Activated T-helper 1 cell treated with anti-CD3 and anti-CD28 coated beads, Interleukin-12 subunit alpha, Interleukin-12 subunit beta, Interleukin-2, Interleukin-4 antibody, amounts not matched to agents 30 ng/mL and 10 ng/mL and 1 ng/mL, durations not matched to agents 14 hours and 24 hours and 36 hours (primary cell): ENCODE results near the gene POTEM. TPM values are rescaled to one million over a fixed set of nuclear protein-coding genes. Genes with fewer than 3 reads are reported as not detected.
"Not testable (repeated sequence)": the region's sequence is repeated elsewhere in the genome, so short reads cannot be mapped to it uniquely, and the experiment has no call there.

Experiments
- DNase-seq: peaks from one replicate; pipeline ENCODE4 v3.0.0; 2021; ENCODE audit warnings: low spot score
- H3K27ac Mint-ChIP-seq: one replicate; pipeline ENCODE4 v1.8.0; 2021; ENCODE audit warnings: mild to moderate bottlenecking, mixed read lengths
- H3K27me3 Mint-ChIP-seq: one replicate; pipeline ENCODE4 v1.8.0; 2022; ENCODE audit warnings: mild to moderate bottlenecking, moderate library complexity, mixed read lengths; ENCODE audit not compliant: insufficient read depth
- H3K36me3 Mint-ChIP-seq: one replicate; pipeline ENCODE4 v1.8.0; 2021; ENCODE audit warnings: low read depth, mixed read lengths
- H3K4me1 Mint-ChIP-seq: one replicate; pipeline ENCODE4 v1.8.0; 2021; ENCODE audit warnings: low read depth, mixed read lengths
- H3K4me3 Mint-ChIP-seq: one replicate; pipeline ENCODE4 v1.8.0; 2021; ENCODE audit warnings: mild to moderate bottlenecking, moderate library complexity, mixed read lengths
- H3K9me3 Mint-ChIP-seq: one replicate; pipeline ENCODE4 v1.8.0; 2021; ENCODE audit warnings: mixed read lengths
- intact Hi-C: fragments of 100-400 bp; cut with micrococcal nuclease; formaldehyde crosslinking; loops from one replicate; pipeline ENCODE4 v1.15.1; 2024
- total RNA-seq: library from RNA; stranded (reverse); gene quantifications from 2 replicates; pipeline ENCODE4 v1.2.3, GENCODE V29; 2022

Gene POTEM
- total RNA-seq, 1 donor from 2014 or later = not detected

DNA sequence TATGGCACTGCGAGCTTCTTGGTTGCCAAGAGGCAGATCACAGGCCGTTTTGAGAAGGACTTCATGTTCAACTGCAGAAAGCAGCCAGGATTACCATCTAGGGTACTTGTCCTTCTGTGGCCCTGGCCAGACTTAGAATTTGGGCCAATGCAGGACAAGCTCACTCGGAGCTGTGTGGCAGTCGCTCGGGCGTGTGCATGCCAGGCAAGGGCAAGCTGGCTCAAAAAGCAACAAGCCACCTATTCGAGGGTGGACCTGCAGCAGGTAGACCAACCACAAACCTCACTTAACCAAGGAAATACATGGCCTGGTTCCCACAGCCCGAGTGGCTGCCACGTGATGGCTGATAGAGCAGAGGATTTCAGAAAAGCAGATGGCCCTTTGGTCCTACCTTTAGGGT is 39.3 kb downstream of the POTEM start:
- not testable (repeated sequence) for H3K9me3 Mint-ChIP-seq

DNA sequence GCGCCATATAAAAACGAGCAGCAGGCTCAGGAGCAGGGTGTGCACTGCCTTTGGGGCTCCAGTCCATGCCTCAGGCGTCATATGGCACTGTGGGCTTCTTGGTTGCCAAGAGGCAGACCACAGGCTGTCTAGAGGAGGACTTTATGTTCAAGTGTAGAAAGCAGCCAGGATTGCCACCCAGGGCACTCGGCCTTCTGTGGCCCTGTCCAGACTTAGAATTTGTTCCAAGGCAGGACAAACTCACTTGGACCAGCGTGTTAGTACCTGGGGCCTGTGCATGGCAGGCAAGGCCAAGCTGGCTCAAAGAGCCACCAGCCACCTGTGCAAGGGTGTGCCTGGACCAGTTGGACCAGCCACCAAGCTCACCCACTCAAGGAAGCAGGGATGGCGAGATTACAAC is 40.4 kb downstream of the POTEM start:
- intact Hi-C loops, H3K36me3 Mint-ChIP-seq, DNase-seq, H3K4me3 Mint-ChIP-seq, H3K4me1 Mint-ChIP-seq, H3K27ac Mint-ChIP-seq, H3K9me3 Mint-ChIP-seq, H3K27me3 Mint-ChIP-seq: not testable (repeated sequence)

More for the DNA sequence above, 39.3 kb downstream of the POTEM start:
- H3K27ac Mint-ChIP-seq, H3K4me1 Mint-ChIP-seq, H3K27me3 Mint-ChIP-seq, intact Hi-C loops, H3K36me3 Mint-ChIP-seq, H3K4me3 Mint-ChIP-seq, DNase-seq: not testable (repeated sequence)

DNA sequence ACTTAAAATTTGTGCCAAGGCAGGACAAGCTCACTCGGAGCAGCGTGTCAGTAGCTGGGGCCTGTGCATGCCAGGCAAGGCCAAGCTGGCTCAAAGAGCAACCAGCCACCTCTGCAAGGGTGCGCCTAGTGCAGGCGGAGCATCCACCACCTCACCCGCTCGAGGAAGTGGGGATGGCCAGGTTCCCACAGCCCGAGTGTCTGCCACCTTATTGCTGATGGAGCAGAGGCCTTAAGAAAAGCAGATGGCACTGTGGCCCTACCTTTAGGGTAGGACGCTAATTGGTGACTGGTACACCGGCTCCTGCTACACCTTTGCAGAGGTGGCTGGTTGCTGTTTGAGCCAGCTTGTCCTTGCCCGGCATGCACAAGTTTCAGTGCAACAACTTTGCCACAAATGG is 43.8 kb downstream of the POTEM start:
- DNase-seq, H3K4me1 Mint-ChIP-seq, H3K9me3 Mint-ChIP-seq, H3K4me3 Mint-ChIP-seq, H3K27ac Mint-ChIP-seq, H3K27me3 Mint-ChIP-seq, H3K36me3 Mint-ChIP-seq, intact Hi-C loops: not testable (repeated sequence)

DNA sequence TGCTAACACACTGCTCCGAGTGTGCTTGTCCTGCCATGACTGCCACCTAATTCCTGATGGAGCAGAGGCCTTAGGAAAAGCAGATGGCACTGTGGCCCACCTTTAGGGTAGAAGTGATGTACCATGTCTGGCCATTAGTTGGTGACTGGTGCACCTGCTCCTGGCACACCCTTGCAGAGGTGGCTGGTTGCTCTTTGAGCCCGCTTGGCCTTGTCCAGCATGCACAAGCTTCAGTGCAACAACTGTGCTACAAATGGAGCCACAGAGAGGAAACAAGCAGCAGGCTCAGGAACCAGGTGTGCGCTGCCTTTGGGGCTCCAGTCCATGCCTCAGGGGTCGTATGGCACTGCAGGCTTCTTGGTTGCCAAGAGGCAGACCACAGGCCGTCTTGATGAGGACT is 44.5 kb downstream of the POTEM start:
- H3K9me3 Mint-ChIP-seq, H3K27me3 Mint-ChIP-seq, intact Hi-C loops, H3K27ac Mint-ChIP-seq, DNase-seq, H3K4me1 Mint-ChIP-seq, H3K4me3 Mint-ChIP-seq, H3K36me3 Mint-ChIP-seq: not testable (repeated sequence)

DNA sequence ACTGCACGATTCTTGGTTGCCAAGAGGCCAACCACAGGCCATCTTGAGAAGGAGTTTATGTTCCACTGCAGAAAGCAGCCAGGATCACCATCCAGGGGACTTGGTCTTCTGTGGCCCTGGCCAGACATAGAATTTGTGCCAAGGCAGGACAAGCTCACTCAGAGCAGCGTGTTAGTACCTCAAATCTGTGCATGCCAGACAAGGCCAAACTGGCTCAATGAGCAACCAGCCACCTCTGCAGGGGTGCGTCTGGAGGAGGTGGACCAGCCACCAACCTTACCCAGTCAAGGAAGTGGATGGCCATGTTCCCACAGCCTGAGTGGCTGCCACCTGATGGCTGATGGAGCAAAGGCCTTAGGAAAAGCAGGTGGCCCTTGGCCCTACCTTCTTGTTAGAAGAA is 48.0 kb downstream of the POTEM start:
- DNase-seq, intact Hi-C loops, H3K27ac Mint-ChIP-seq, H3K4me1 Mint-ChIP-seq, H3K27me3 Mint-ChIP-seq, H3K9me3 Mint-ChIP-seq, H3K4me3 Mint-ChIP-seq, H3K36me3 Mint-ChIP-seq: not testable (repeated sequence)

DNA sequence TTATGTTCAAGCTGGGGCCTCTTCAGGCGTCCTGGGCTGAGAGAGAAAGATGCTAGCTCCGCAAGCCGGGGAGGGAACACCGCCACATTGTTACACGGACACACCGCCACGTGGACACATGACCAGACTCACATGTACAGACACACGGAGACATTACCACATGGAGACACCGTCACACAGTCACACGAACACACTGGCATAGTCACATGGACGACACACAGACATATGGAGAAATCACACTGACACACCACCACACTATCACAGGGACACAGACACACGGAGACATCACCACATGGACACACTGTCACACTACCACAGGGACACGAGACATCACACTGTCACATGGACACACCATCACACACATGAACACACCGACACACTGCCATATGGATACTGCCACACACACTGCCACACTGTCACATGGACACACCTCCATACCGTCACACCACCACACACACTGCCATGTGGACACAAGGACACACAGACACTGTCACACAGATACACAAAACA is 57.9 kb downstream of the POTEM start:
- H3K36me3 Mint-ChIP-seq, H3K4me3 Mint-ChIP-seq, H3K27me3 Mint-ChIP-seq, H3K9me3 Mint-ChIP-seq, H3K4me1 Mint-ChIP-seq, intact Hi-C loops, H3K27ac Mint-ChIP-seq, DNase-seq: not testable (repeated sequence)

DNA sequence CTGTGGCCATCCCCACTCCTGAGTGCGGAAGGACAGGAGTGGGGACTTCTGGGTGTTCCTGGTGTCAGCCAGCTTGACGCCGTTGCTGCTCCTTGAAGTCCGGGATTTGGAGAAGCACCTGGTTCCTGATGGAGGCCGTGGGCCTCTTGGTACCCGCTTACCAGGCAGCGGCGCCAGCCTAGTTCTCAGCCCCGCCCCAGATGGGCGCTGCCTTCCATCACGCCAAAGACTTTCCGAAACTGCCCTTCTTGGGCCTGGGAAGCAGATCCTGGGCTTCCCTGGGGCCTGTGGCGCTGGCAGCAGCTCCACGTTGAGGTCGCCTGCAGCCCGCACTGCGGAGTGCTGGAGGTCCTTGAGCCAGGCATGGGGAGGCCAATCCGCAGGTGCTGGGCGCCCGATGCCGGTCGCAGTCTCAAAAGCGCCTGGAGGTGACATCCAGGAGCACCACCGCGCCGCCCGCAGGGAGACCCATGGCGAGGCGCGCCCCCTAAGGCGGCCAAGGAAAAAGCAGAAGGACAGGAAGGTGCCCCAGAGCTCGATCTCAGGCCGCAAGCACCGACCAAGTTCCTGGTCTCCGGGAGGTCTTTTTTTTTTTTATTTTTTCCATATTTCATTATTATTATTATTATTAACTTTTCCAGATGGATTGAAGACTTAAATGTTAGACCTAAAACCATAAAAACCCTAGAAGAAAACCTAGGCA is 59.6 kb downstream of the POTEM start:
- H3K27me3 Mint-ChIP-seq, H3K4me1 Mint-ChIP-seq, H3K4me3 Mint-ChIP-seq, intact Hi-C loops, H3K27ac Mint-ChIP-seq, H3K9me3 Mint-ChIP-seq, DNase-seq, H3K36me3 Mint-ChIP-seq: not testable (repeated sequence)

DNA sequence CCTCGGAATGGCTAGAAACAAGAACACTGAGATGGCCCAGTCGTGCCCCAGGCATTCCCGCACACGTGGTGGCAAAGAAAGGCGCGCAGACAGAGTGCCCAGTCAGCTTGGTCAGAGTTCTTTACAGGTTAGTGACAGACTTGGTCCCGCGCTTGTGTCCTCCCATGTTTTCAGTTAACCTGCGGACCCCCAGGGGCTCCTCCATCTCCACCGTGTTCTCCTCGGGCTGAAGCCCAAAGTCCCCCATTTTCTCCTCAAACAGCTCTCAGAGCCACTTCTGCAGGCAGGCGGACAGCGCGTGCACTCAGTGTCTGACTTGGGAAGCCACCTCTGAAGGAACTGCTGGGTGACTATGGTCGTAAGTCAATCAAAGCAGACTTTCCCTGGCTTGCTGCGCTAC is 60.7 kb downstream of the POTEM start:
- H3K36me3 Mint-ChIP-seq, H3K4me1 Mint-ChIP-seq, H3K4me3 Mint-ChIP-seq, H3K27me3 Mint-ChIP-seq, H3K9me3 Mint-ChIP-seq, intact Hi-C loops, DNase-seq, H3K27ac Mint-ChIP-seq: not testable (repeated sequence)

DNA sequence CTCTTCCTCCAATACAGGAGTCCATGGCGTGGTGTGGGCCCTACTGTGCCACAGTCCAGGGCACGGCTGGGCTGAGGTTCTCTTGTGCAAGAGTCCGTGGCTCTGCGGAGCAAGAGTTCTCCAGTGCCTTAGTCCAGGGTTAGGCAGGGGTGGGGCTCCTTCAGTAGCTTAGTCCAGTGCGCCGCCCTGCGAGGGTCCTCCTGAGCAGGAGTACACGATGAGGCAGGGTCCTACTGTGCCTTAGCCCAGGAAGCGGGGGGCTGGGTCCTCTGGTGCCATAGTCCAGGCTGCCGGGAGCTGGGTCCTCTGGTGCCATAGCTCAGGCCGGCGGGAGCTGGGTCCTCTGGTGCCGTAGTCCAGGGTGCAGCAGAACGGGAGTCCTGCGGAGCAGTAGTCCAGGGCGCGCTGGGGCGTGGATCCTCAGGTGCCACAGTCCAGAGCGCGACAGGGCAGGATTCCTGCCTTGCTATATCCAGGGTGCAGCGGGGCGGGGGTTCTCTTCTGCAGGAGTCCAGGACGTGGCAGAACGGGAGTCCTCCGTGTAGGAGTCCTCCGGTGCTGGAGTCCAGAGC is 69.7 kb downstream of the POTEM start:
- H3K27me3 Mint-ChIP-seq, H3K27ac Mint-ChIP-seq, DNase-seq, H3K4me1 Mint-ChIP-seq, H3K36me3 Mint-ChIP-seq, H3K4me3 Mint-ChIP-seq, intact Hi-C loops, H3K9me3 Mint-ChIP-seq: not testable (repeated sequence)

DNA sequence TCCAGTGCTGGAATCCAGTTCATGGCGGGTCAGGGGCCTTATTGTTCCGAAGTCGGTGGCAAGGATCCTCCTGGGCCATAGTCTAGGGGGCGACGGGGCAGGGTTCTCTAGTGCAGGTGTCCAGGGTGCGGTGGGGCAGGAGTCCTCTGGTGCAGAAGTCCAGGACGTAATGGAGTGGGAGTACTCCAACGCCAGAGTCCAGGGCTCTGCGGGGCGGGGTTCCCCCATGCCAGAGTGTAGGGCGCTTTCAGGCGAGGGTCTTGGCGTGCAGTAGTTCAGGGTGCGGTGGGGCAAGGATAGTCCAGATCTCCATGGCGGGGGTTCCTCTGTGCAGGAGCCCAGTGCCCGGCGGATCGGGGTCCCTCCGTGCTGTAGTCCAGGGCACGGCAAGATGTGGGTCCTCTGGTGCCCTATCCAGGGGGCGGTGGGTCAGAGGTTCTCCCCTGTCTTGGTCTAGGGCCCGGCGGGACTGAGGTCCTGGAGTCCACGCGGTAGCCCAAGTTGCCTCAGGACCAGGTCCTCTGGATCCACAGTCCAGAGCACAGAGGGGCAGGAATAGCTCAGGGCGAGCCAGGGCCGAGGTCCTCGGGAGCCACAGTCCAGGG is 70.9 kb downstream of the POTEM start:
- H3K27ac Mint-ChIP-seq, H3K27me3 Mint-ChIP-seq, DNase-seq, H3K9me3 Mint-ChIP-seq, H3K36me3 Mint-ChIP-seq, H3K4me3 Mint-ChIP-seq, H3K4me1 Mint-ChIP-seq, intact Hi-C loops: not testable (repeated sequence)

DNA sequence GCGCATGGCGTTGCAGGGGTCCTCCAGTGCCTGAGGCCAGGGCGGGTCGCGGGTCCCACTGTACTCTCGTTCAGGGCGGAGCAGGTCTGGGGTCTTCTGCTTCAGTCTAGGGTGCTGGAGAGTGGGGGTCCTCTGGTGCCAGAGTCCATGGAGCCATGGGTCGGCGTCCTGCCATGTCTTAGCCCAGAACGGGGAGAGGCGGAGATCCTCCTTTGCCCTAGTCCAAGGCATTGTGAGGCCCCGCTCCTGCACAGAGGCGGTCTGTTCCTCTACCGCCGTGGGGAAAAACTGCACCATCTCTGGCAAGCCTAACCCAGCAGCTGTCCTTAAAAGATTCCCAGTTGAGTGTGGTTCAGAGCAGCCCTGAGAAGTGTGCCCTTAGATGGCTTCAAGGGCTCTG is 71.6 kb downstream of the POTEM start:
- H3K27me3 Mint-ChIP-seq, H3K9me3 Mint-ChIP-seq, DNase-seq, H3K4me1 Mint-ChIP-seq, H3K4me3 Mint-ChIP-seq, H3K27ac Mint-ChIP-seq, H3K36me3 Mint-ChIP-seq, intact Hi-C loops: not testable (repeated sequence)

DNA sequence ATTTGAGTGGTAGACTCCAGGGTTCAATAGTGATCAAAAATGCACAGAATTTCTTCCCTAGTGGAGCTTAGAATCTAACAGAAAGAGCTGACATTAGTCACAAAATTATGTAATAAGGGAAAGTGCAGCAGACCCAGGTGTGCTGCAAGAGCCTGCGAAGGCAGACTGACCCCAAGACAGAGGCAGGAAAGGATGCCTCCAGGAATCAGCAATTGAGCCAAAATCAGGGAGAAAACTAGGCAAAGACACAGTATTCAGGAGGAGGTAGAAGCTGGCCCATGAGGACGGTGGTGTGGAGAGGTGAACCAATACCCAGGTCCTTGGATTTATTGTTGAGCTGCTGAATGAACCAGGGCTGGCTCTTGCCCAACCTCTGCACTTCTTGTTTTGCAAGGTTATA is 76.2 kb downstream of the POTEM start:
- H3K4me1 Mint-ChIP-seq, intact Hi-C loops, H3K9me3 Mint-ChIP-seq, H3K27me3 Mint-ChIP-seq, H3K4me3 Mint-ChIP-seq, DNase-seq, H3K36me3 Mint-ChIP-seq, H3K27ac Mint-ChIP-seq: not testable (repeated sequence)
